DOHH2 (cell line): ENCODE measurements around the gene FMO1.

Experiments used
- EZH2phosphoT487 ChIP-seq: fragments of 200-600 bp; sonication (generic); IDR thresholded peaks from 2 replicates; pipeline ENCODE4 v1.6.1; 2017; ENCODE audit warnings: borderline replicate concordance, mild to moderate bottlenecking, antibody characterized with exemption, low read length, moderate library complexity, mixed read lengths
- TF ChIP-seq, protein P1 (sequence below): fragments of 200-600 bp; sonication (generic); IDR thresholded peaks from one replicate; pipeline ENCODE4 v1.5.1; 2014; ENCODE audit warnings: antibody characterized with exemption, mild to moderate bottlenecking, low read depth, low read length; ENCODE audit not compliant: poor library complexity, severe bottlenecking

GRCh38 chr1:171221665-171222591 lies 26.4 kb upstream of the FMO1 start:
- TF ChIP-seq, protein P1, sequence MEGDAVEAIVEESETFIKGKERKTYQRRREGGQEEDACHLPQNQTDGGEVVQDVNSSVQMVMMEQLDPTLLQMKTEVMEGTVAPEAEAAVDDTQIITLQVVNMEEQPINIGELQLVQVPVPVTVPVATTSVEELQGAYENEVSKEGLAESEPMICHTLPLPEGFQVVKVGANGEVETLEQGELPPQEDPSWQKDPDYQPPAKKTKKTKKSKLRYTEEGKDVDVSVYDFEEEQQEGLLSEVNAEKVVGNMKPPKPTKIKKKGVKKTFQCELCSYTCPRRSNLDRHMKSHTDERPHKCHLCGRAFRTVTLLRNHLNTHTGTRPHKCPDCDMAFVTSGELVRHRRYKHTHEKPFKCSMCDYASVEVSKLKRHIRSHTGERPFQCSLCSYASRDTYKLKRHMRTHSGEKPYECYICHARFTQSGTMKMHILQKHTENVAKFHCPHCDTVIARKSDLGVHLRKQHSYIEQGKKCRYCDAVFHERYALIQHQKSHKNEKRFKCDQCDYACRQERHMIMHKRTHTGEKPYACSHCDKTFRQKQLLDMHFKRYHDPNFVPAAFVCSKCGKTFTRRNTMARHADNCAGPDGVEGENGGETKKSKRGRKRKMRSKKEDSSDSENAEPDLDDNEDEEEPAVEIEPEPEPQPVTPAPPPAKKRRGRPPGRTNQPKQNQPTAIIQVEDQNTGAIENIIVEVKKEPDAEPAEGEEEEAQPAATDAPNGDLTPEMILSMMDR = no peak
- TF ChIP-seq EZH2phosphoT487 = no peak
